Superior temporal gyrus (tissue), 1 donor: ENCODE data around the gene PCDHGA7.
"Not testable (repeated sequence)": the region's sequence is repeated elsewhere in the genome, so short reads cannot be mapped to it uniquely, and the experiment has no call there.

Experiments
- DNase-seq: peaks from one replicate; pipeline ENCODE4 v3.0.0-alpha.2; 2016; ENCODE audit errors: extremely low spot score

PCDHGA7 gene

DNA sequence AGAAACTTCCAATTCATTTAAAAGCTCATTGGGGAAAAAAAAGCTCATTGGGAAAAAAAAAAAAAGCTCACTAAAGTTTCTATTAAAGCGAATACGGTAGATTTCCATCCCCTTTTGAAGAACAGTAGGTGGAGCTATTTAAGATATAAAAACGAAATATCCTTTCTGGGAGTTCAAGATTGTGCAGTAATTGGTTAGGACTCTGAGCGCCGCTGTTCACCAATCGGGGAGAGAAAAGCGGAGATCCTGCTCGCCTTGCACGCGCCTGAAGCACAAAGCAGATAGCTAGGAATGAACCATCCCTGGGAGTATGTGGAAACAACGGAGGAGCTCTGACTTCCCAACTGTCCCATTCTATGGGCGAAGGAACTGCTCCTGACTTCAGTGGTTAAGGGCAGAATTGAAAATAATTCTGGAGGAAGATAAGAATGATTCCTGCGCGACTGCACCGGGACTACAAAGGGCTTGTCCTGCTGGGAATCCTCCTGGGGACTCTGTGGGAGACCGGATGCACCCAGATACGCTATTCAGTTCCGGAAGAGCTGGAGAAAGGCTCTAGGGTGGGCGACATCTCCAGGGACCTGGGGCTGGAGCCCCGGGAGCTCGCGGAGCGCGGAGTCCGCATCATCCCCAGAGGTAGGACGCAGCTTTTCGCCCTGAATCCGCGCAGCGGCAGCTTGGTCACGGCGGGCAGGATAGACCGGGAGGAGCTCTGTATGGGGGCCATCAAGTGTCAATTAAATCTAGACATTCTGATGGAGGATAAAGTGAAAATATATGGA lies 48.0 kb downstream of the PCDHGA7 start, which contains the start of gene PCDHGA12:
Gene PCDHGA12 (plus strand): TSS at position 176 of the 782 bp plus-strand sequence. CDS start 253 bp downstream, at position 429.
- peak; percentile 20 for DNase-seq

DNA sequence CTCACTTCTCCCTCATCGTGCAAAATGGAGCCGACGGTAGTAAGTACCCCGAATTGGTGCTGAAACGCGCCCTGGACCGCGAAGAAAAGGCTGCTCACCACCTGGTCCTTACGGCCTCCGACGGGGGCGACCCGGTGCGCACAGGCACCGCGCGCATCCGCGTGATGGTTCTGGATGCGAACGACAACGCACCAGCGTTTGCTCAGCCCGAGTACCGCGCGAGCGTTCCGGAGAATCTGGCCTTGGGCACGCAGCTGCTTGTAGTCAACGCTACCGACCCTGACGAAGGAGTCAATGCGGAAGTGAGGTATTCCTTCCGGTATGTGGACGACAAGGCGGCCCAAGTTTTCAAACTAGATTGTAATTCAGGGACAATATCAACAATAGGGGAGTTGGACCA lies 48.7 kb downstream of the PCDHGA7 start:
- DNase-seq = no peak

DNA sequence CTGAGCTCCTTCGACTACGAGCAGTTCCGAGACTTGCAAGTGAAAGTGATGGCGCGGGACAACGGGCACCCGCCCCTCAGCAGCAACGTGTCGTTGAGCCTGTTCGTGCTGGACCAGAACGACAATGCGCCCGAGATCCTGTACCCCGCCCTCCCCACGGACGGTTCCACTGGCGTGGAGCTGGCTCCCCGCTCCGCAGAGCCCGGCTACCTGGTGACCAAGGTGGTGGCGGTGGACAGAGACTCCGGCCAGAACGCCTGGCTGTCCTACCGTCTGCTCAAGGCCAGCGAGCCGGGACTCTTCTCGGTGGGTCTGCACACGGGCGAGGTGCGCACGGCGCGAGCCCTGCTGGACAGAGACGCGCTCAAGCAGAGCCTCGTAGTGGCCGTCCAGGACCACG lies 49.8 kb downstream of the PCDHGA7 start:
- DNase-seq = not testable (repeated sequence)

DNA sequence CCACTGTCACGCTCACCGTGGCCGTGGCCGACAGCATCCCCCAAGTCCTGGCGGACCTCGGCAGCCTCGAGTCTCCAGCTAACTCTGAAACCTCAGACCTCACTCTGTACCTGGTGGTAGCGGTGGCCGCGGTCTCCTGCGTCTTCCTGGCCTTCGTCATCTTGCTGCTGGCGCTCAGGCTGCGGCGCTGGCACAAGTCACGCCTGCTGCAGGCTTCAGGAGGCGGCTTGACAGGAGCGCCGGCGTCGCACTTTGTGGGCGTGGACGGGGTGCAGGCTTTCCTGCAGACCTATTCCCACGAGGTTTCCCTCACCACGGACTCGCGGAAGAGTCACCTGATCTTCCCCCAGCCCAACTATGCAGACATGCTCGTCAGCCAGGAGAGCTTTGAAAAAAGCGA lies 50.2 kb downstream of the PCDHGA7 start:
- DNase-seq = not testable (repeated sequence)

DNA sequence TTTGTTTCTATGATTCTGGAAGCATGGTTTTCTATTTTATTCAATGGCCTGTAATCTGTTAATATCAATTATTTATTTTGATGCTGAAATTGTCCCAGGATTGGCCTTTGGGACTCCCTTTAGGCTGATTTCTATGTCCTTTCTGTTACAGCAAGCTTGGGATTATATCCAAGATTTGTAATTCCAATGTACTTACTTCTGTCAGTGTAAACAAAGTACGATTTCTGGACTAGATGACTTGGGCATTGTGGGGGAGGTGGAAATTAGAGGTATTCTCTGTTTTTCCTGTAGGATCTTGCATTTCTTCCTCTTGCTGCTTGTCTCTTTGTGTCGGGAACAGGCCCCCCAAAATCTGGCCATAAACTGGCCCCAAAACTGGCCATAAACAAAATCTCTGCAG lies 51.5 kb downstream of the PCDHGA7 start:
- no peak for DNase-seq
